B cell (primary cell): ENCODE data around the gene WEE2.
"Not testable (repeated sequence)": the region's sequence is repeated elsewhere in the genome, so short reads cannot be mapped to it uniquely, and the experiment has no call there.

Experiments
- CTCF ChIP-seq: fragments of 200-600 bp; IDR thresholded peaks from one replicate; pipeline ENCODE4 v1.8.0; 2022; ENCODE audit warnings: antibody characterized with exemption, mild to moderate bottlenecking
- EZH2 ChIP-seq: IDR thresholded peaks from 2 replicates; pipeline ENCODE4 v1.6.1; 2012; ENCODE audit warnings: borderline replicate concordance, low read depth, mild to moderate bottlenecking, moderate library complexity, low read length; ENCODE audit not compliant: insufficient read depth, poor library complexity, severe bottlenecking

- TF ChIP-seq CTCF, EZH2: not testable (repeated sequence)
Measured at GRCh38 chr7:141689072-141689825, 18.9 kb upstream of the WEE2 start.
